Endometrial microvascular endothelial cells (primary cell): ENCODE measurements around the gene PPP2R1B. TPM values are rescaled to one million over a fixed set of nuclear protein-coding genes. Genes with fewer than 3 reads are reported as not detected.

Experiments
- in situ Hi-C: cut with HindIII; loops from 2 replicates; pipeline ENCODE4 v1.10.0; 2017; ENCODE audit warnings: low sequenced_read_pairs, low pct_unique_long_range_greater_than_20kb; ENCODE audit errors: inconsistent ontology term
- total RNA-seq: library from RNA; depleted of rRNA; stranded (reverse); fragments of >200 nt; gene quantifications from one replicate; pipeline ENCODE4 v1.2.3, GENCODE V29; 2015; ENCODE audit errors: inconsistent ontology term

PPP2R1B gene
- total RNA-seq, 1 donor from 2014 or later, result 63.5 TPM

DNA sequence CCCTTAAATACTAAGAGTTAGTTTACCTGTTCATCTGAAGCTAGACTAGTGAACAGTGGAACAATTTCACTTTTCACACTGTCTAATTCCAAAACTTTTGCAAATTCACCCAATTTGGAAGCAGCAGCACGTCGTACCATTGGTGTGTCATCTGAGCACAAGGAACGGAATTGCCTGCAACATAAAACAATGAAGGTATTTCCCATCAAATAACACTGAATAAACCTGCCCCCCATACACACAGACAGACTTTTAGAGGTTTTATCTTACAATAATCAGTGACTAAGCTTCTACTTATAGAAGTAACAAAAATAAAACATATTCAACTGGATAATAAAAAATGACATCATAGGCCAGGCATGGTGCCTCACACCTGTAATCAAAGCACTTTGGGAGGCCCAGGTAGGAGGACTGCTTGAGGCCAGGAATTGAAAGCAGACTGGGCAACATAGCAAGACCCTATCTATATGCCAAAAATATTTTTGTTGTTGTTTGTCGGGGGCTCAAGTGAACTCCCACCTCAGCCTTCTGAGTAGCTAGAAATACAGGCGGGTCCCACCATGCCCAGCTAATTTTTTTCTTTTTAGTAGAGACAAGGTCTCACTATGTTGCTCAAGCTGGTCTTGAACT, 6.3 kb downstream of the PPP2R1B start:
- in situ Hi-C loops, result no loop called here

DNA sequence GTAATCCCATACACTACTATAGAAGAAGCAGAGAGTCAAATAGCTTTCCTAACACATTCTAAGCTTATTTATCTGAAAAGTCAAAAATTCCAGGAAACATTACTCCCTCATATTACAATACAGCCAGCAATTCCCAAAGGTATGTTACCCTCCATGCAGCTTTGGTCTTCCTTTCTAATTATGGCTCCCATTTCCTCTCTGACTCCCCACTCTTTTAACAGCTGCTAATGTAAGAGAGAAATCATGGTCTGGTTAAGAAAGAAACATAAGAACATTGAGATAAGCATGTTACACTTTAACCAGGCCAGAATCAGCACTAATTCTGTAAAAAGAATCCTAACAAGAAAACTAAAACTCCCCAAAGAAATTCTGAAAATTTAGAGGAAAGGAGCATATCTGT, 6.8 kb downstream of the PPP2R1B start:
- in situ Hi-C loops, result no loop called here

- in situ Hi-C loops, result no loop called here
Observed at GRCh38 chr11:111756097-111756496, 10.1 kb downstream of the PPP2R1B start.

DNA sequence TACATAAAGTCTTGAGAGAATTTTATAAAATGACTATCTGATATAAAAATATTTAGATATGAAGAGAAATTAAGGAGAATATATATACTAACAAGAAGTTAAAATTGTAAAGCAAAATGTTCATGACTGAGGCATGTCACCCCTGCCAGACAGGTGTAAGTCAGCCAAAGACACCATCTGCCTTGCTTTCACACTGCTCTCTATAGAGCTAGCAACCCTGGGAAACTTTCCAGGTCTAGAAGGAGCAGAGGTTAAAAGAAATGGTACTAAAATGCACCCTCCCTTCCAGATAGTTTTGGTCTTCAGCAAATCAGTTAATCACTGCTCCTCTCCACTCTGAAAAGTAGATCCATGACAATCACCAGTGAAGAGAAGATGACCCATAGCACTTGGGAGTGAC, 16.5 kb downstream of the PPP2R1B start:
- in situ Hi-C loops, result no loop called here

- in situ Hi-C loops, result no loop called here
Observed at GRCh38 chr11:111748035-111748804, 18.0 kb downstream of the PPP2R1B start.

DNA sequence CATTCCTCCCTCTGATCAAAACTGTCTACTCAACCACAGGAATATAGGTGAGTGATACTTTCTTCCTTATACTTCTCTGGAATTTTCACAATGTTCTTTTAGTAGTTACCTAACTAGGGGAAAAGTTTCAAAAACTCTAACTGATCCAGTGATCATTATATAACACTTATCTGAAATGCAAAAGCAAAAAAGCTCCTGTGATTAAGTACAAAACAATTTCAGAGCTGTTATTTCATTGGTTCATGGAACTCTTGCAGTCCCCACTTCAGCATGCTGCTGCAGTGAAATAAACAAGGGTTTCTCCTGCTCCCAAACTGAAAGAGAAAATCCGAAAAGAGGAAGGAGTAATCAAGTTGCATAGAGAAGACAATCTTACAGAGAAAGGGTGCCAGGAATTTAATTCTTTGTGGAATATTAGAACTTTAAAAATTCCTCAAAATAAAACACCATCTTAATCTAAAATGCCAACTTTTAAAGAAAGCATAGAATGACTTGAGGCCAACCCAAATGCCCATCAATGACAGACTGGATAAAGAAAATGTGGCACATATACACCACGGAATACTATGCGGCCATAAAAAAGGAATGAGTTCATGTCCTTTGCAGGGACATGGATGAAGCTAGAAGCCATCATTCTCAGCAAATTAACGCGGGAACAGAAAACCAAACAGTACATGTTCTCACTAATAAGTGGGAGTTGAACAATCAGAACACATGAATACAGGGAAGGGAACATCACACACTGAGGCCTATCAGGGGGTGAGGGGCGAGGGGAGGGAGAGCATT, 20.3 kb downstream of the PPP2R1B start:
- in situ Hi-C loops, result no loop called here

- in situ Hi-C loops, result no loop called here
Observed at GRCh38 chr11:111743700-111744099, 22.5 kb downstream of the PPP2R1B start.

DNA sequence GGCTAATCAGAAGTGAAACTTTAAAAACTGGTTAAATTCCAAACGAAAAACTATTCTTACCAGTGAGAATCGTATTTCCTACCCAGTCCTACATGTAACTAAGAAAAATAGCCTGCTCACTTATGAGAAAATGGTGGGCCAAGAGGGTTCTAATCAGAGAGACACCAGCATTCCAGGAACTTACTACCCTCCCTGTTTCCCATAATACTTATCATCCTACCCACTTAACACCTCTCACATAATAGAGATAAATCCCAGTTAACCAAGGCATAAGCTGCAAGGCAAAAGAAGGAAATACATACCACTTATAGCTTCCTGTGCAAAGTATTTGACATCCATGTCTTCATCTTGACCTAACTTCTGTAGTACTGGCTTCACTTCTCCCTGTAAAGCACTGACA, 24.4 kb downstream of the PPP2R1B start:
- in situ Hi-C loops, result no loop called here

- in situ Hi-C loops, result no loop called here
Observed at GRCh38 chr11:111739299-111739698, 26.9 kb downstream of the PPP2R1B start.

DNA sequence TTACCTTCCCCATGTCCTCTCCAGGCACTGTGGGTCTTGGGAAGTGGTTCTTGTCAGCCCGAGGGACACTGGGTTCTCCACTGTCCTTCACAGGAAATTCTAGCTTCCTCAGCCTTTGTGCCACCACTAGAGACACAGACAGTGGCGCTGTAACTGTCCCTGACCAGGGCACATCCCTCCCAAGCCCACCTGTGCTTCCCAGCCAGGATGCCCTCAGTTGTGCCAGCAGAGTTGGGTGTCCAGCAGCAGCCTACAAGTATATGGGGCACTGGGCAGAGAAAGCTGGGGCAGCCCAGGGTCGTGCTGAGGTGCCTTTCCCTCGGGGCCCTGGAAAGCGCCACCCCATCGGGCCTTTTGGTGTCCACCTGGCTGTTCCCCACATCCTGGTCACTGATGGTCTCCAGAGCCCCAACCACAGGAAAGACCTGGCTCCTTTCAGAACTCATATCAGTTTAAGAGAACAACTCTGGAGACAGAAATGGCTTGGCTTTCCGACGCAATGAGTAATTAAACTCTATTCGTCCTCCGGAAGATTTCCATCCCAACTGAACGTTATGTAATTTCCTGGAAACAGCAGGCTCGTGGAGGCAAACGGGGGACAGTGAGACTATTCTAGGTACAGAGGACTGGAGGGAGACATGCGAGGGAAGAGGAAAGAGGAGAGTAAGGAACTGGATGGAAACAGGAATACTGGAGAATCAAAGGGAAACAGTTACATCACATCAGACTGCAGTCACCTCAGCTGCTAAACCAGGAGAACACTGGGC, 28.6 kb downstream of the PPP2R1B start:
- in situ Hi-C loops, result no loop called here

GRCh38 chr11:111736621-111737443, 29.4 kb downstream of the PPP2R1B start:
- in situ Hi-C loops, result no loop called here

DNA sequence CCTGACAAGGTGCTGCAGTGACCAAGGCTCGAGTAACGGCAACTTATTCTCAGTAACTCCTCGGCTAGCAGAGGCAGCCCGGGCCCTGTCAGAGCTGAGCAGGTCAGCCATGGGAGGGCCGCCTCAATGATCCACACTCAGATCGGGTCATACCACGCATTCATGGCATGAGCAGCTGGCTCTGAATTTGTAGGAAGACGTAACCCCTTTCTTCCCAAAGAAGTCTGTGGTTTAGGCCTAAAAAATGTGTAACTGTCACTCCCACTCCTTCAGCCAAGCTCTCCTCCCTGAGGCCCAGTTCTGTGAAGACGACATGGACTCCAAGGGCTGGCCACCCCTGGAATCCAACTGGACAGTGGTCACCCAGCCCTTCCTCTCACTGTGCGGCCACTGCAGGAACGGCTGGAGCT, 30.0 kb downstream of the PPP2R1B start:
- in situ Hi-C loops, result no loop called here

DNA sequence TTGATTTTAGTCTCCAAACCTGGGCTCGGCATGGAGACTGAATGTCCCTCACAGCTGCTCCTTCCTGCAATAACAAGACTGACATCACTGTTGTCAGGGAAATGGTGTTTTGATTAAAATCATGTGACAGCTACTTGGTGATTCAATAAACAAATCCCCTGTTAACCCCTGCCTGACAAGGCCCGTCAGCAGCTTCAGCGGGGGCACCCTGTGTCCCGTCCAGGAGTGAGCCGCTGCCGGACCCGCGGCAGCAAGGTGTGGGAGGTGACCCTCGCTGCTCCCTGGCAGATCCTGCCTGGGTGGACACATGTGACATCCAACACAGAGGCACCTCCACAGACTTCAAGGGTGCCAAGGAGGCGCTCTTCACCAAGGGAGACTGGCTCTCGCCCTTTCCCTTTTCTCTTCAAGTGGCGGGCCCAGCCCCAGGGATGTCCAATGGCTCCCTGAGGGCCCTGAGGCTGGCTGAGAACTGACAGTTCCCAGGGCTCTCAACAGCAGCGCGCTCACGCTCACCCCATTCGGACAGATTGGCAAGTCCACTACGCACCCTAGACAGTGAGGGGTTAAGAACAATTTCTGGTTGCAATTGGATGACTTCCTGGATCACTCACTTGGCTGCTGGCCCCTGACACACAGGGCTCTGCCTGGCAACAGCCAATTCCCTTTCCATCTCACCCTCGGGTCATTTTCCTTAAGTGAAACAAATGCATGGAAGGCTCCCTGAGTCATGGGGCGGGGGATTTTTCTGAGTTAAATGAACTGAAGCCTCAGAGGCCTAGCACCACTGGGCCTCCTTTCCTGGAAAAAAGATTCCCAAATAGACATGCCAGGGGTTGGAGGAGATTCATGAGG, 30.7 kb downstream of the PPP2R1B start:
- in situ Hi-C loops, result no loop called here

DNA sequence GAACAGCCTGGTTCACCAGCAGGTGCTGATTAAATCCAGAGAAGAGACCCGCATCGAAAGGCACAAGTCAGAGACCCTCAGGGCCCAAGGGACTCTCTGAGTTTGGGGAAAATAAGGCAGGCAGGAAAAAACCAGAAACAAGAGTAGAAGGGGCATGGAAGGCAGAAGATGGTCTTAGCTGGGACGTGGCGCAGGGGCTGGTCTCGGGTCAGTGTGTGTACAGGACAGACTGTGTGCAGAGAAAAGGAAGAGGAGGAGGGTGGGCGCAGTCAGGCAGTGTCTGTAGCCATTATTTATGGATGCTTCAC, 31.3 kb downstream of the PPP2R1B start:
- in situ Hi-C loops, result no loop called here

- in situ Hi-C loops, result no loop called here
Observed at GRCh38 chr11:111734101-111734953, 31.9 kb downstream of the PPP2R1B start.

GRCh38 chr11:111733611-111734088, 32.5 kb downstream of the PPP2R1B start:
- in situ Hi-C loops, result no loop called here

- in situ Hi-C loops, result no loop called here
Observed at GRCh38 chr11:111733016-111733415, 33.2 kb downstream of the PPP2R1B start.
